GM23338 (cell line): ENCODE results near the gene PPP1R13L. TPM values are rescaled to one million over a fixed set of nuclear protein-coding genes. Genes with fewer than 3 reads are reported as not detected.

ENCODE experiments used
- ATAC-seq: fragments of 200-7000 bp; cut with Tn5 transposase; 3 replicates; pipeline ENCODE4 v1.9.1; 2020
- DNase-seq: peaks from one replicate; pipeline ENCODE4 v3.0.0-alpha.2; 2015; ENCODE audit warnings: low spot score
- H2AFZ ChIP-seq: fragments of 200-600 bp; sonication (generic); 2 replicates; pipeline ENCODE4 v1.8.0; 2016; ENCODE audit warnings: antibody characterized with exemption, mild to moderate bottlenecking, moderate library complexity
- H3F3A ChIP-seq: fragments of 200-600 bp; sonication (generic); replicated peaks from 2 replicates; pipeline ENCODE4 v1.8.0; 2017; ENCODE audit warnings: antibody characterized with exemption, mixed run types, low read depth
- H3K27ac ChIP-seq: fragments of 200-600 bp; sonication (generic); 2 replicates; pipeline ENCODE4 v1.6.1; 2016; ENCODE audit warnings: low read depth
- H3K27me3 ChIP-seq: fragments of 200-600 bp; sonication (generic); 2 replicates; pipeline ENCODE4 v1.8.0; 2016; ENCODE audit warnings: mild to moderate bottlenecking, mixed run types, moderate library complexity; ENCODE audit not compliant: insufficient read depth
- H3K36me3 ChIP-seq: fragments of 200-600 bp; sonication (generic); 2 replicates; pipeline ENCODE4 v1.8.0; 2016; ENCODE audit warnings: mild to moderate bottlenecking; ENCODE audit not compliant: insufficient read depth
- H3K4me1 ChIP-seq: fragments of 200-600 bp; sonication (generic); 2 replicates; pipeline ENCODE4 v1.8.0; 2016; ENCODE audit warnings: mild to moderate bottlenecking, moderate library complexity; ENCODE audit not compliant: insufficient read depth
- H3K4me2 ChIP-seq: fragments of 200-600 bp; sonication (generic); 2 replicates; pipeline ENCODE4 v1.7.1; 2017; ENCODE audit warnings: mixed run types
- H3K4me3 ChIP-seq: fragments of 200-600 bp; sonication (generic); 2 replicates; pipeline ENCODE4 v1.6.1; 2016; ENCODE audit warnings: mixed run types
- H3K79me2 ChIP-seq: fragments of 200-600 bp; sonication (generic); replicated peaks from 2 replicates; pipeline ENCODE4 v1.8.0; 2017; ENCODE audit warnings: mild to moderate bottlenecking; ENCODE audit not compliant: insufficient read depth
- H3K9me2 ChIP-seq: fragments of 200-600 bp; sonication (generic); 2 replicates; pipeline ENCODE4 v1.8.0; 2017; ENCODE audit not compliant: insufficient read depth
- H4K20me1 ChIP-seq: fragments of 200-600 bp; sonication (generic); replicated peaks from 2 replicates; pipeline ENCODE4 v1.8.0; 2017; ENCODE audit warnings: mild to moderate bottlenecking; ENCODE audit not compliant: insufficient read depth
- H3K27ac Mint-ChIP-seq: 2 replicates; pipeline ENCODE4 v1.8.0; 2020; ENCODE audit warnings: inconsistent platforms, mild to moderate bottlenecking, moderate library complexity, mixed read lengths
- H3K27me3 Mint-ChIP-seq: 3 replicates; pipeline ENCODE4 v1.8.0; 2022; ENCODE audit warnings: low read depth, mild to moderate bottlenecking, moderate library complexity, mixed read lengths, inconsistent platforms; ENCODE audit not compliant: insufficient read depth, poor library complexity
- H3K36me3 Mint-ChIP-seq: 3 replicates; pipeline ENCODE4 v1.8.0; 2021; ENCODE audit warnings: low read depth, mild to moderate bottlenecking, inconsistent platforms, moderate library complexity, mixed read lengths
- H3K4me1 Mint-ChIP-seq: 3 replicates; pipeline ENCODE4 v1.8.0; 2020; ENCODE audit warnings: mild to moderate bottlenecking, inconsistent platforms, mixed read lengths
- H3K4me3 Mint-ChIP-seq: 3 replicates; pipeline ENCODE4 v1.8.0; 2021; ENCODE audit warnings: moderate library complexity, mild to moderate bottlenecking, inconsistent platforms, mixed read lengths
- H3K9me3 Mint-ChIP-seq: 3 replicates; pipeline ENCODE4 v1.8.0; 2020; ENCODE audit warnings: moderate library complexity, mild to moderate bottlenecking, inconsistent platforms, mixed read lengths
- CTCF ChIP-seq, 2 experiments: fragments of 200-600 bp in 1 of 2; sonication (generic) in 1 of 2; conservative IDR thresholded peaks; 2 replicates each; pipeline versions ENCODE4 v1.5.1 to v1.6.1; 2016 to 2017; ENCODE audit warnings: antibody characterized with exemption in 2 of 2, low read depth in 2 of 2, mild to moderate bottlenecking in 2 of 2, moderate library complexity in 1 of 2
- EZH2 ChIP-seq: fragments of 200-600 bp; sonication (generic); IDR thresholded peaks from one replicate; pipeline ENCODE4 v1.8.0; 2017; ENCODE audit warnings: antibody characterized with exemption, mild to moderate bottlenecking, low read depth; ENCODE audit not compliant: unreplicated experiment
- NANOG ChIP-seq: IDR thresholded peaks from 2 replicates; pipeline ENCODE4 v1.6.1; 2016; ENCODE audit warnings: antibody characterized with exemption, borderline replicate concordance
- POLR2AphosphoS5 ChIP-seq: IDR thresholded peaks from 2 replicates; pipeline ENCODE4 v1.6.1; 2016; ENCODE audit warnings: antibody characterized with exemption, low read depth
- STAT1 ChIP-seq: IDR thresholded peaks from one replicate; pipeline ENCODE4 v1.6.1; 2016; ENCODE audit warnings: antibody characterized with exemption; ENCODE audit not compliant: unreplicated experiment
- ZNF114 ChIP-seq: fragments of 250-450 bp; sonication (Bioruptor Pico); IDR thresholded peaks from 2 replicates; pipeline ENCODE4 v1.5.0; 2020; ENCODE audit warnings: mild to moderate bottlenecking, moderate library complexity
- ZNF331 ChIP-seq: fragments of 250-450 bp; sonication (Bioruptor Pico); IDR thresholded peaks from 2 replicates; pipeline ENCODE4 v1.5.0; 2020; ENCODE audit warnings: low read depth, mild to moderate bottlenecking, moderate library complexity
- polyA plus RNA-seq: library from polyadenylated mRNA; unstranded; fragments of >200 nt; fragmentation: Nextera tagmentation; extraction: Ambion mirVana; gene quantifications from 2 replicates; pipeline ENCODE4 v1.2.1, GENCODE V29; 2016
- total RNA-seq: library from RNA; depleted of rRNA; stranded (reverse); fragments of >200 nt; shearing (Covaris generic); gene quantifications from 2 replicates; pipeline ENCODE4 v1.2.3, GENCODE V29; 2014
- TF ChIP-seq, protein P1 (sequence below): IDR thresholded peaks from 2 replicates; pipeline ENCODE4 v1.6.1; 2016; ENCODE audit warnings: antibody characterized with exemption
- TF ChIP-seq, protein P2 (sequence below): IDR thresholded peaks from one replicate; pipeline ENCODE4 v1.6.1; 2018; ENCODE audit warnings: antibody characterized with exemption; ENCODE audit not compliant: unreplicated experiment

PPP1R13L gene
- total and polyA plus RNA-seq, 2 experiments from 2014 or later: 9.6 to 15.5 TPM

DNA sequence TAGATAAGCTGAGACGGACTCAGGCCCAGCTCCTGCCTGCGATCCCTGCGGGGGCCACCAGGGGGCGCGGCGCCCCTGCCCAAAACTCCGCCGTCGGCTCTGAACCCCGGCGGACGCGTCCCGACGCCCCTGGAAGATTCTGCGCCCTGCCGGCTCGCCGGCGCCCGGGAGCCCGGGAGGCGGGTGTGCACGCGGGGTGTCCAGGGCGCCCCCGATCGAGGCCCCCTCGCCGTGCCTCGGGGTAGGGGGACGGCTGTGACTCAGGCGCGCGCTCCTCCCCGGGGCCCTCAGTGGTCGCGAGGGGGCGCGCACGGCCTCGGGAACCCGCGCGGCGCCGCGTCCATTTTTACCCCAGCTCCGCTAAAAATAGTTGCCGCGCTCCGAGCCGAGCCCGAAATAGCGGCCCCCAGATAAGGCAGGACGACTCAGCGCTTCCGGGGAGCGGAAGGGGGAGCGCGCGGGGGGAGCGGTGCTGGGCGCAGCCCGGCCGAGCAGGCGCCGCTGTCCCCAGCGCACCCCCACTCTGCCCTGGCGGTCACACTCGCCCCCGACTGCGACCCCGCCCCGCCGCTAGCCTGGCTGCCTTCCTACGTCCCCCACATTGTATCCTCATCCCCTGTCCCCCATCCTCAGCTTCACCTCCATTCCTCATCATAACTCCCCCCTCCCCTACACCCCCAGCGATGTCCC is 34.8 kb upstream of the PPP1R13L start:
- peak; percentile 71 to 93 for TF ChIP-seq CTCF (conservative IDR thresholded peaks at IDR 0.05; ENCODE audit: low read depth in 2 of 2)
- TF ChIP-seq NANOG: no peak
- TF ChIP-seq, protein P1, sequence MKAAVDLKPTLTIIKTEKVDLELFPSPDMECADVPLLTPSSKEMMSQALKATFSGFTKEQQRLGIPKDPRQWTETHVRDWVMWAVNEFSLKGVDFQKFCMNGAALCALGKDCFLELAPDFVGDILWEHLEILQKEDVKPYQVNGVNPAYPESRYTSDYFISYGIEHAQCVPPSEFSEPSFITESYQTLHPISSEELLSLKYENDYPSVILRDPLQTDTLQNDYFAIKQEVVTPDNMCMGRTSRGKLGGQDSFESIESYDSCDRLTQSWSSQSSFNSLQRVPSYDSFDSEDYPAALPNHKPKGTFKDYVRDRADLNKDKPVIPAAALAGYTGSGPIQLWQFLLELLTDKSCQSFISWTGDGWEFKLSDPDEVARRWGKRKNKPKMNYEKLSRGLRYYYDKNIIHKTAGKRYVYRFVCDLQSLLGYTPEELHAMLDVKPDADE: no peak
- peak overlapping the region; percentile 87 for H3K4me3 ChIP-seq
- peak; percentile 76 for DNase-seq
- peaks cover 19% of the 10 kb centered on the region for H3K27me3 ChIP-seq
- H3K27ac ChIP-seq: no peak overlapping the region
- no peaks in the 10 kb centered on the region for H4K20me1 ChIP-seq
- Mint-ChIP-seq H3K27me3 (peaks cover 20% of the 10 kb centered on the region), H3K4me3 (peak overlapping the region; percentile 69), H3K4me1 (peaks cover 26% of the 10 kb centered on the region), H3K36me3 (no peaks in the 10 kb centered on the region; the same call in 2 of the 3 replicates), H3K27ac (no peak overlapping the region), H3K9me3 (no peaks in the 10 kb centered on the region)
- peak overlapping the region; percentile 96 for H2AFZ ChIP-seq
- no peaks in the 10 kb centered on the region for H3K79me2 ChIP-seq
- H3K9me2 ChIP-seq: no peaks in the 10 kb centered on the region
- H3K4me2 ChIP-seq: peak overlapping the region; percentile 84
- ATAC-seq: peak; percentile 22
- no peaks in the 10 kb centered on the region for H3K36me3 ChIP-seq
- peaks cover 26% of the 10 kb centered on the region for H3F3A ChIP-seq
- H3K4me1 ChIP-seq: peaks cover 18% of the 10 kb centered on the region

GRCh38 chr19:45439190-45439568 is 34.3 kb upstream of the PPP1R13L start:
- Histone ChIP-seq H3K27me3 (peaks cover 16% of the 10 kb centered on the region), H3K79me2 (no peaks in the 10 kb centered on the region), H3K36me3 (no peaks in the 10 kb centered on the region), H2AFZ (no peak overlapping the region; the same call in 1 of the 2 replicates), H4K20me1 (no peaks in the 10 kb centered on the region), H3K4me2 (peak overlapping the region; percentile 84; the same call in 1 of the 2 replicates), H3K4me1 (peaks cover 15% of the 10 kb centered on the region), H3K9me2 (no peaks in the 10 kb centered on the region), H3F3A (peaks cover 25% of the 10 kb centered on the region), H3K27ac (no peak overlapping the region), H3K4me3 (peak overlapping the region; percentile 87)
- TF ChIP-seq EZH2: no peak
- no peak for TF ChIP-seq ZNF114
- H3K27ac Mint-ChIP-seq: no peak overlapping the region
- no peak for ATAC-seq
- no peak for DNase-seq
- H3K27me3 Mint-ChIP-seq: peaks cover 18% of the 10 kb centered on the region
- peak overlapping the region; percentile 41; the same call in 2 of the 3 replicates for H3K4me3 Mint-ChIP-seq
- no peaks in the 10 kb centered on the region; the same call in 2 of the 3 replicates for H3K36me3 Mint-ChIP-seq
- H3K4me1 Mint-ChIP-seq: peaks cover 22% of the 10 kb centered on the region
- H3K9me3 Mint-ChIP-seq: no peaks in the 10 kb centered on the region

DNA sequence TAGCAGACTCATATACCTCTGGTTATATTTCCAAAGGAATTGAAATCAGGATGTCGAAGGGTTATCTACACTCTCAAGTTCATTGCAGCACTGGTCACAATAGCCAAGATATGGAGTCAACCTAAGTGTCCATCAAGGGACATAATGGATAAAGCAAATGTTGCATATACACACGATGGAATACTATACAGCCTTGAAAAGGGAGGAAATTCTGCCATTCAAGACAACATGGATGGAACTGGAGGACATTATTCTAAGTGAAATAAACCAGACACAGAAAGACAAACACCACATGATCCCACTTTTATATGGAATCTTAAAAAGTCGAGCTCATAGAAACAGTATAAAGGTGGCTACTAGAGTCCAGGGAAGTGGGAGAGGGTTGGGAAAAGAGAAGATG is 32.5 kb upstream of the PPP1R13L start:
- Histone ChIP-seq H3K4me3 (no peak overlapping the region), H3K79me2 (no peaks in the 10 kb centered on the region), H3K4me1 (peaks cover 8% of the 10 kb centered on the region), H3K36me3 (no peaks in the 10 kb centered on the region), H3K4me2 (no peak overlapping the region), H3F3A (peaks cover 15% of the 10 kb centered on the region; the same call in 1 of the 2 replicates), H3K27ac (no peak overlapping the region), H4K20me1 (no peaks in the 10 kb centered on the region), H3K9me2 (no peaks in the 10 kb centered on the region), H3K27me3 (peaks cover 12% of the 10 kb centered on the region; the same call in 1 of the 2 replicates), H2AFZ (no peak overlapping the region)
- no peak overlapping the region for H3K4me3 Mint-ChIP-seq
- H3K4me1 Mint-ChIP-seq: peaks cover 12% of the 10 kb centered on the region
- no peak for ATAC-seq
- no peaks in the 10 kb centered on the region; the same call in 2 of the 3 replicates for H3K36me3 Mint-ChIP-seq
- H3K27ac Mint-ChIP-seq: no peak overlapping the region
- no peak for DNase-seq
- peaks cover 10% of the 10 kb centered on the region for H3K27me3 Mint-ChIP-seq
- H3K9me3 Mint-ChIP-seq: no peaks in the 10 kb centered on the region
- TF ChIP-seq STAT1 (no peak), EZH2 (no peak), ZNF114 (no peak), ZNF331 (no peak), POLR2AphosphoS5 (no peak), NANOG (no peak)
- TF ChIP-seq, protein P2, sequence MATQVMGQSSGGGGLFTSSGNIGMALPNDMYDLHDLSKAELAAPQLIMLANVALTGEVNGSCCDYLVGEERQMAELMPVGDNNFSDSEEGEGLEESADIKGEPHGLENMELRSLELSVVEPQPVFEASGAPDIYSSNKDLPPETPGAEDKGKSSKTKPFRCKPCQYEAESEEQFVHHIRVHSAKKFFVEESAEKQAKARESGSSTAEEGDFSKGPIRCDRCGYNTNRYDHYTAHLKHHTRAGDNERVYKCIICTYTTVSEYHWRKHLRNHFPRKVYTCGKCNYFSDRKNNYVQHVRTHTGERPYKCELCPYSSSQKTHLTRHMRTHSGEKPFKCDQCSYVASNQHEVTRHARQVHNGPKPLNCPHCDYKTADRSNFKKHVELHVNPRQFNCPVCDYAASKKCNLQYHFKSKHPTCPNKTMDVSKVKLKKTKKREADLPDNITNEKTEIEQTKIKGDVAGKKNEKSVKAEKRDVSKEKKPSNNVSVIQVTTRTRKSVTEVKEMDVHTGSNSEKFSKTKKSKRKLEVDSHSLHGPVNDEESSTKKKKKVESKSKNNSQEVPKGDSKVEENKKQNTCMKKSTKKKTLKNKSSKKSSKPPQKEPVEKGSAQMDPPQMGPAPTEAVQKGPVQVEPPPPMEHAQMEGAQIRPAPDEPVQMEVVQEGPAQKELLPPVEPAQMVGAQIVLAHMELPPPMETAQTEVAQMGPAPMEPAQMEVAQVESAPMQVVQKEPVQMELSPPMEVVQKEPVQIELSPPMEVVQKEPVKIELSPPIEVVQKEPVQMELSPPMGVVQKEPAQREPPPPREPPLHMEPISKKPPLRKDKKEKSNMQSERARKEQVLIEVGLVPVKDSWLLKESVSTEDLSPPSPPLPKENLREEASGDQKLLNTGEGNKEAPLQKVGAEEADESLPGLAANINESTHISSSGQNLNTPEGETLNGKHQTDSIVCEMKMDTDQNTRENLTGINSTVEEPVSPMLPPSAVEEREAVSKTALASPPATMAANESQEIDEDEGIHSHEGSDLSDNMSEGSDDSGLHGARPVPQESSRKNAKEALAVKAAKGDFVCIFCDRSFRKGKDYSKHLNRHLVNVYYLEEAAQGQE: no peak
- TF ChIP-seq, protein P1: no peak
